Inflammatory macrophage treated with lipopolysaccharide for 1 hour (primary cell): ENCODE measurements around the gene CYGB.
"Not testable (repeated sequence)": the region's sequence is repeated elsewhere in the genome, so short reads cannot be mapped to it uniquely, and the experiment has no call there.

Experiments used
- DNase-seq, 2 donors: peaks; one replicate each; pipeline ENCODE4 v3.0.0-alpha.2; 2020 to 2022

CYGB gene

GRCh38 chr17:76535788-76536510 is 1.6 kb downstream of the CYGB start:
- DNase-seq, result no peak

GRCh38 chr17:76534831-76535732 is 2.4 kb downstream of the CYGB start:
- no peak for DNase-seq

GRCh38 chr17:76533640-76534359 is 3.7 kb downstream of the CYGB start:
- not testable (repeated sequence) for DNase-seq

- DNase-seq, result no peak
Observed at GRCh38 chr17:76532072-76532651, 5.3 kb downstream of the CYGB start.

GRCh38 chr17:76531486-76532038 is 5.9 kb downstream of the CYGB start:
- DNase-seq, result no peak

GRCh38 chr17:76530811-76531485 is 6.6 kb downstream of the CYGB start:
- no peak for DNase-seq

- peak in 1 of 2 donors; percentile 65 for DNase-seq
Observed at GRCh38 chr17:76530095-76530723, 7.3 kb downstream of the CYGB start.

- peak; percentile 73 to 82 for DNase-seq
Observed at GRCh38 chr17:76529224-76530094, 8.1 kb downstream of the CYGB start.

GRCh38 chr17:76528528-76529223 is 8.8 kb downstream of the CYGB start:
- no peak for DNase-seq

- DNase-seq, result no peak
Observed at GRCh38 chr17:76528156-76528527, 9.4 kb downstream of the CYGB start.

- DNase-seq, result peak in 1 of 2 donors; percentile 31
Observed at GRCh38 chr17:76527430-76528111, 9.9 kb downstream of the CYGB start.

- not testable (repeated sequence) for DNase-seq
Observed at GRCh38 chr17:76527016-76527415, 10.5 kb downstream of the CYGB start.

GRCh38 chr17:76525513-76525833 is 12.0 kb downstream of the CYGB start:
- DNase-seq, result not testable (repeated sequence)

- DNase-seq, result no peak
Observed at GRCh38 chr17:76524598-76525512, 12.7 kb downstream of the CYGB start.

- peak; percentile 37 to 84 for DNase-seq
Observed at GRCh38 chr17:76523084-76524037, 14.1 kb downstream of the CYGB start.

GRCh38 chr17:76521683-76522082 is 15.8 kb downstream of the CYGB start:
- not testable (repeated sequence) for DNase-seq

GRCh38 chr17:76521262-76521661 is 16.2 kb downstream of the CYGB start:
- no peak for DNase-seq
